Activated CD8-positive, alpha-beta memory T cell treated with anti-CD3 and anti-CD28 coated beads, Interleukin-2, amount 50 U/mL, for 48 hours (primary cell): ENCODE data around the gene RPS2.

Source experiments
- DNase-seq: peaks from one replicate; pipeline ENCODE4 v3.0.0-alpha.2; 2020

The RPS2 gene

DNA sequence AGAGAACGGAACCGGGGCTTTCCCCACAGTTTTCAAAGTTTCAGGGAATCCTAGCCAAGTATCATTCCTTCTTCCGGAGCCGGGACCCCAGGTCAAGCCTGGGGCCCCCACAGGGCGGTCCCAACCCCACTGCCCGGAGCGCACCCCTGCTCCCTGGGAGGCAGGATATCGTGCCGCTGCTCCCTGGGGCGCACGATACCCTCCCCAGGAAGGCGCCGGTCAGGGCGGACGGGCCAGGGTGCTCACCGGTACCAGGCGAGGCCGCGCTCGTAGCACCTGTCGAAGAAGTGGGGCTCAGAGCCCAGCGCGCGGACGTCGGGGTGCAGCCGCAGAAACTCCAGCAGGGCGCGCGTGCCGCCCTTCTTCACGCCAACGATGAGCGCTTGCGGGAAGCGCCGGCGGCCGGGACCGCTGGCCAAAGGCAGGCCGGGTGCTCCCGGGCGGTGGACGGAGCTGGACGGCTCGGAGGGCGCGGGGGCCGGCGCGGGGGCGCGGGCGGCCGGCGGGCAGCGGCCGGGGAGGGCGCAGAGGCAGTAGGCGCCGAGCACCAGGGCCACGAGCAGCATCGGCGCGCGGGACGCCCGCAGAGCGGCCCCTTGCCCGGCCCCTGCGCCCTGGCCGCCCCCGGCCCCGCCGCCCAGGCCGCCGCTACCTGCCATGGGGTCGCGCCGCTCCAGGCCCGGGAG, 46.8 kb downstream of the RPS2 start:
- DNase-seq: no peak

DNA sequence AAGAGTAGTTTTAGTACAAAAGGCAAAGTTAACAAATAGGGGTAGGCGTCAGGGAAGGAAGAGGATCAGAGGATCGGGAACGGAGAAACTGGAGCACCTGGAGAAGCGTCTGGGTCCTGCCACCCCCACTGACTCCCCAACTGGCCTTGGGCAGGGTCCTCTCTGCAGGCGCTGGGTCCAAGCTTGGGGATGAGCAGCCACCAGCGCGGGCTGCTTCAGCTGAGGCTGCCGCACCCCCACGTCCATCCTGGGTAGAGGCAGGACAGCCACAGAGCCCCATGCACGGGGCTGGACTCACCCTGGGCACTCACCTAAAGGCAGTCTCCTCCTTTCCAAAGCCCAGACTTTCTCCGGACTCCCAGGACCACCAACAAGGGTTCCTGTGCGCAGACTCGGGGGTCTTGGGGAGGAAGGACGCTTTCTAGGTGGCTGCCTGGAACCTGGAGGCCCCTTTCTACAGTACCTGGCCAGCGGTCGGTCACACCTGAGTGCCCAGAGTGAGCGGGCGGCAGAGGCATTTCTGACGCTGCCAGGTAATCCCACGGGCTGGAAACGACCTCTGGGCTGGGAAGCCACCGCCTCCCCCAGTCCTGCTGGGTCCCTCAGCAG, 47.5 kb downstream of the RPS2 start:
- no peak for DNase-seq

DNA sequence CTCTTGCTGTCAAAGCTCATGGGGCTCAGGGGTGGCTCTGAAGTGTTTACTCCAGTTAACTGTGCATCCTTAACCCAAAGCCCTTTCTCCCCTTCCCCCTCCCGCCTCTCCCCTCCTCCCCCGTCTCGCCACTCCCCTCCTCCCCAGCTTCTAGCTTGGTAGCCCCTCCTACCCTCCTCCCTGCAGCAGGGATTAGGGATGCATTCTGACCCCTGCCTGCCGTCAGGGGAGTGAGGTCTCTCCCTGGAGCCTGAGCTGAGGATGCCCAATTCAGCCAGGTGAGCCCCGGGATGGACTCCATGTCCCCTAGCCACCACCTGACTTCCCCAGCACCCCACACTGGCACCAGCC, 48.0 kb downstream of the RPS2 start:
- DNase-seq: no peak

DNA sequence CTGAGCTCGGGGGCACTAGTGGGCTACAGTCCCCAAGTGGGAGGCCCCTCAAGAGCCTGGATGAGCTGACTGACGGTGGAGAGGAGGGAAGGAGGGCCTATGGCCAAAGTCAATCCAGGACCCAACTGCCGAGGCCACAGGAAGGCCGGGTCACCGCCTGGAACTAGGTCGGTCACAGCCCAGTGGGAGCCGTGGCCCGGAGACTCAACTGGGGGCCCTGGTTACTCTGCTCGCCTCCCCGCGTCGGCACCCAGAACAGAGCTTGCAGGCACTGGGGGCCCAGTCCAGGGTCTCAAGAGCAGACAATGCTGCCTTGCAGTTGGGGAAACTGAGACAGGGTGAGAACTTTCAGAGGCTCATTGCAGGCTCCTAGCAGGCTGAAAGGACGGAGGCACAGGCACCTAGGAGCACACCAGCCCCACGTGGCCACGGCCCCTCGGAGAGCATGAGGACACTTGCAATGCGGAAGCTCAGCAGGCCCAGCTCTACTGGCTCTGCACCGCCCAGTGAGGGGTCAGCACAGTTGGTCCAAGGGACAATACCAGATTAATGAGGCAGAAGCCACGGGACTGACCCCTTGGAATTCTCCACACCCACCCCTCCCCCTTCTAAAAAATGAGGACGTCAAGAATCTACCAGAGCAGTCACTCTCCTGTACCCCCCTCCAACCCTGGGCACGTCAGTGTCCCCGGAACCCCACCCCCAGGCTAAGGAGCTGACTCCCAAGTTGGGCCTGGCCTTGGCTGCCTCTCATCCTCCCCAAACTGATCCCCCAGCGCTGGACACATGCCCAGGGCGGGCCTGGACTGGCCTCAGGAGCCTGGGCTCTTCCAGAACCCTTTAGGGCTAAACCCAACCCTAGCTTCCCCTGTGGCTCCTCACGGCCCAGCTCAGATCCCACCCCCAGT, 48.6 kb downstream of the RPS2 start:
- no peak for DNase-seq

DNA sequence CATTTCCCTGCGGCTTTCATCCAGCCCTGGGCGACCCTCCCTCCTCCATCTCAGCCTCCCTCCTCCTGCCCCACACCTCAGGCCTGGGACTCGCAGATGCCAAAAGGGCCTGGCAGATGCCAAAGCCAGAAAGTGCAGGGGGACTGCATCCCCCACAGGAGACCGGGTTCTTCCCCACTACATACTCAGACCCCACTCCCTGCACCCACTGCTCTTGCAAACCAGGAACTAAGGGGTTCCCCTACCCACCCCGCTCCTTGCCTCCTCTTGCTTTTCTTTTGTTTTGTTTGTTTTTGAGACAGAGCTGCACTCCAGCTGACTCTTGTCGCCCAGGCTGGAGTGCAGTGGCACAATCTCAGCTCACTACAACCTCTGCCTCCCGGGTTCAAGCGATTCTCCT, 49.6 kb downstream of the RPS2 start:
- no peak for DNase-seq

DNA sequence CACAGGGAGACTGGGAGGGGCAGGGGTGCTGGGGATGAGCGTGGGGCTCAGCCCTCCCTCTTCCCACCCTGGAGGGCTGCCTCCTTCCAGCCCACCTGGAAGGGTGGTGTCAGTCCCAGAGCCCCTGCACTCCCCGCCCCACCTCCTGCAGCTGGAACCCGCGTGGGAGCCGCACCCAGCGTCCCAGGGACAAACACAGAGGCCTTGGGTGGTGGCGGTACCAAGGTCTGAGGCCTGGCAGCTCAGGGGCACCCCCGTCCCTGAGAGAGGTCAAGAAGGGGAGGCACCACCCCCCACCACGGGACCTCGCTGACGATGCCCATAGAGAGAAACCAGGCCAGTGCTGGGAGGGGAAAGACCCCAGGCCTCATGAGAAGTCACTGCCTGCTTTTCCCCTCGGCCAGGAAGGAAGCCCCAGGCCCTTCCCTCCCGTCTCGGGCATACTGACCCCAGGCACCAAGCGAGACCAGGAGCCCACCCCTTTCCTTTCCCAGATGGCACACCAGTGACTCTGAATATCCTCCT, 50.5 kb downstream of the RPS2 start:
- DNase-seq: no peak

DNA sequence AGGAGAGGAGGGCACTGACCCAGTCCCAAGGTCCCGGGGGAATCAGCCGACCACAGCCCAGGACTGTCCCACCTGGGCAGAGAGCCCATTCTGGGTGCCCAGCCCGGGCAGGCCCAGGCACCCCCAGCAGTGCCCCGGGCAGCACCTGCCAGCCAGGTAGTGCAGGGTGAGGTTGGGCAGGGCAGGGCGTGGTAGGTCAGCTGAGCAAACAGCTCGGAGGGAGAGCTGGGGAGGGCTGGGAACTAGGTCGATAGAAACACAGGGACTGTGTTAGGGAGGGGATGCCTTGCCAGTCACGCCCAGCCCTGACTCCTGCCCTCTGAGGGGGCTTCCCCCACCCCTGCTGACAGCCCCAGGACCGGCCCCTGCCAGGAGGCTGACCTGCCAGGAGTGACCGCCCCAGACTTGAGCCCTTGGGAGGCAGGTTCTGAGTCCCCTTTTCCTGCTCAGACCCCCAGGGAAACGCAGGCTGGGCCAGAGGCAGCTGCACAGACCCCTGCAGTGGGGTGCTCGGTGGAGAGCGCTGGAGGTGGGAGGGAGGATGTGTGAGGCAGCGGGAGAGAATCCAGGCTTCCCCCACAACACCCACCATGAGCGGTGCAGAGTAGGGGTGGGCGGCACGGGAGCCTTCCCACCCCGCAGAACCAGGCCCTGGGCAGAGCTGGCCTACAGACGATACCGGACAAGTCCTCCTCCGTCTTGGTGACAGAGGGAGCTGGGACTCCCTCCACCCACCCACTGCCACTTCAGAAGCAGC, 51.1 kb downstream of the RPS2 start:
- DNase-seq: no peak

DNA sequence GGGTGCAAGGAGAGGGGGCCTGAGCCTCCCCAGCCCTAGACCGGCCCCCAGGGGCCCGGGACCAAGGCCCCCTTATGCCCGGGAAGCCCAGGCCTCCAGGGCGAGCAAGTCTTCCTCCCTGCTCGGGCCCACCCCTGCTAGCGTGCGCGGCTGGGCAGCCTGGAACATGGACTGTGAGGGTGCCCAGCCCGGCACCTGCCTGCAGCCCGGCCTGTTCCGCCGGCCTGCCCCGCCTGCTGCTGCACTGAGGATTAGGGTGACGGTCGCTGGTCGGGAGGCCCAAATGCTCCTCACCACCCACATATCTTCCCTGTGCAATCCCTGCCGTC, 52.4 kb downstream of the RPS2 start:
- no peak for DNase-seq
